ENCODE data around the gene ANKRD65. TPM values are rescaled to one million over a fixed set of nuclear protein-coding genes. Genes with fewer than 3 reads are reported as not detected.
"Not testable (repeated sequence)": the region's sequence is repeated elsewhere in the genome, so short reads cannot be mapped to it uniquely, and the experiment has no call there.

Gene ANKRD65
- polyA plus RNA-seq, 5 donors = 22.2 to 46.8 (median 35.6) TPM

DNA sequence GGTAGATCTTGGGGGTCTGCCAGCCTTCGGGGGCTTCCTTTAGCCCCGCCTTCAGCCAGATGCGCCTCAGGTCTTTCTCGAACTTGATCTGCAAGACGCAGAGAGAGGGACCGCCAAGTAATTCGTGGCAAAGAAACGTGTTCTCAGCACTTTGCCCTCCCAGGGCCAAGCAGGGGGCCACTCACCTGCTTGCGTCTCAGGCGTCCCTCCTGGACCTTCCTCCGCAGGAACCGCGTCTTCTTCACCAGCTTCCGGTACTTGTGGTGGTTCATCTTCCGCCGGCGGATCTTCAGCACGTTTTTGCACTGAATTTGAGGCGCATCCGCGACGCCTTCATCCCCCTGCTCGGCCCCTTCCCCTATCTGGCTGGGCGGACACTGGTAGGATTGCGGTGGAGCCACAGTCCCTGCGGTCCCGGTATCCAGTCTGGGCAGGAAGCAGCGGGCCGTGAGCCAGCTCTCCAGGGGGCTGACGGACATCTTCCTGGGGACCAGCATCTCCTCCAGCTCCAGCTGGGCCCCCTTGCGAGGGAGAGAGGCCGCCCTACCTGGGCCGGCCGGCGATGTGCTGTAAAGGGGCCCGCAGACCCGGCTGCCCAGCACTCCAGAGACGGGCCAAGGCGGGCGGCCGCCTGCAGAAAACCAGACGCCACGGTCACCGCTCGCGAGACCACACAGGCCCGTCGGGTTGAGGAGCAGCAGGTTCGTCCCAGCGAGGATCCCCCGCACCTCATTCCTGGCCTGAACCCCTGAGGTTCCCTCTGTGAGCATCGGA lies 47.1 kb downstream of the ANKRD65 start:
- DNase-seq = no peak

DNA sequence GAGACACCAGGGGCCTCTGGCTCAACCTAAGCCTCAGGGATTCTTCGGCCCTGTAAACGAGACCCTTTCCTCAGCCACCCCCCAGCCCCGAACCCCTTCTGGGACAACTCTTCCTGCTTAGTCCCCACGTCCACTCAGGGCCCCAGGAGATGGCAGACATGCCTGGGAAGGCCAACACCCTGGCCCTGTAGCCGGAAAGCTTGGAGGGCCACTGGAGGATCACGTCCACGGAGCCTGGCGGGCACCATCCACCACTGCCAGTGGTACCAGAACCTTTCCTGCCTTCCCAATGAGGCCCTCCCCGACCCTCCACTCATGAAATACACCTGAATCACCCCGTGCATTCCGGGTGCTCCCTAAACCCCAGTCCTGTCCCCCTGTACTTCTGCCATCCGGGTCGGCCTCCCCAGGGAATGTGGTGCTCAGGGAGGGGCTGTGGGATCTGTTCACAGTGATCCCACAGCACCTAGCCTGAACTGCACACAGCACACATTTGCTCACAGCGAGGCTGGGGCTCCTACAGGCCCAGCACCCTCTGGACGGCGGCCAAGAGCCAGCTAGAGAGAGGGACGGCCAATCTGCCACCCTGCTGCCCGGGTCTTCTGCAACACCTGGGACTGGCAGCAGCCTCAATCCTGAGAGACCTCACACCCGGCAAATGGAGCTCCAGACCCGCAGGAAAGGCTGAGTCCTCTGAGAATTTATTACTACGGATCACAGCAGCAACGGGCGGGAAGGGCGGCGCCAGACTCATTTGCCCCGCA lies 47.8 kb downstream of the ANKRD65 start:
- DNase-seq = no peak

- no peak for DNase-seq
Measured at GRCh38 chr1:1371746-1372711, 49.0 kb downstream of the ANKRD65 start.

GRCh38 chr1:1371364-1371745 lies 49.7 kb downstream of the ANKRD65 start:
- DNase-seq = no peak

- DNase-seq = no peak
Measured at GRCh38 chr1:1370771-1371300, 50.2 kb downstream of the ANKRD65 start.

- not testable (repeated sequence) for DNase-seq
Measured at GRCh38 chr1:1370094-1370493, 51.0 kb downstream of the ANKRD65 start.

Other genes starting within 250 kb of the ANKRD65 start
- gene TTLL10, start 247.4 kb downstream of the ANKRD65 start, polyA plus RNA-seq (ENCODE audit: insufficient read depth in 1 of 5, insufficient read length in 5 of 5, low replicate concordance in 1 of 5) = 1 to 10 TPM in 4 of 5 donors, under 1 TPM in 1; 0.47 to 2.9 (median 1.7) TPM
- gene TNFRSF18, start 214.7 kb downstream of the ANKRD65 start, polyA plus RNA-seq (ENCODE audit: insufficient read depth in 1 of 5, insufficient read length in 5 of 5, low replicate concordance in 1 of 5) = 1 to 10 TPM in 1 of 5 donors, under 1 TPM in 4; 0.28 to 1.4 (median 0.93) TPM
- gene TNFRSF4, start 207.1 kb downstream of the ANKRD65 start, polyA plus RNA-seq (ENCODE audit: insufficient read depth in 1 of 5, insufficient read length in 5 of 5, low replicate concordance in 1 of 5) = 1 to 10 TPM; 2.0 to 5.8 (median 4.1) TPM
- 100 to 1,000 TPM in 2 of 5 donors, 10 to 100 TPM in 3; 75.3 to 125 (median 89.3) TPM for gene SDF4, start 189.3 kb downstream of the ANKRD65 start, polyA plus RNA-seq (ENCODE audit: insufficient read depth in 1 of 5, insufficient read length in 5 of 5, low replicate concordance in 1 of 5)
- gene B3GALT6, start 189.0 kb downstream of the ANKRD65 start, polyA plus RNA-seq (ENCODE audit: insufficient read depth in 1 of 5, insufficient read length in 5 of 5, low replicate concordance in 1 of 5) = 10 to 100 TPM; 13.1 to 25.0 (median 14.8) TPM
- 1 to 10 TPM in 1 of 5 donors, under 1 TPM in 4; 0.41 to 1.7 (median 0.58) TPM for gene C1QTNF12, start 174.6 kb downstream of the ANKRD65 start, polyA plus RNA-seq (ENCODE audit: insufficient read depth in 1 of 5, insufficient read length in 5 of 5, low replicate concordance in 1 of 5)
- gene UBE2J2, start 147.4 kb downstream of the ANKRD65 start, polyA plus RNA-seq (ENCODE audit: insufficient read depth in 1 of 5, insufficient read length in 5 of 5, low replicate concordance in 1 of 5) = 10 to 100 TPM; 40.4 to 69.2 (median 49.8) TPM
- gene SCNN1D, start 140.8 kb downstream of the ANKRD65 start, polyA plus RNA-seq (ENCODE audit: insufficient read depth in 1 of 5, insufficient read length in 5 of 5, low replicate concordance in 1 of 5) = 10 to 100 TPM in 1 of 5 donors, 1 to 10 TPM in 4; 3.7 to 11.2 (median 8.6) TPM
- gene ACAP3, start 113.3 kb downstream of the ANKRD65 start, polyA plus RNA-seq (ENCODE audit: insufficient read depth in 1 of 5, insufficient read length in 5 of 5, low replicate concordance in 1 of 5) = 10 to 100 TPM; 26.3 to 61.2 (median 38.8) TPM
- 10 to 100 TPM in 1 of 5 donors, 1 to 10 TPM in 4; 4.6 to 12.3 (median 6.4) TPM for gene PUSL1, start 112.7 kb downstream of the ANKRD65 start, polyA plus RNA-seq (ENCODE audit: insufficient read depth in 1 of 5, insufficient read length in 5 of 5, low replicate concordance in 1 of 5)
- gene INTS11, start 96.6 kb downstream of the ANKRD65 start, polyA plus RNA-seq (ENCODE audit: insufficient read depth in 1 of 5, insufficient read length in 5 of 5, low replicate concordance in 1 of 5) = 100 to 1,000 TPM; 102 to 144 (median 126) TPM
- 10 to 100 TPM in 4 of 5 donors, 1 to 10 TPM in 1; 9.4 to 22.0 (median 12.4) TPM for gene CPTP, start 96.5 kb downstream of the ANKRD65 start, polyA plus RNA-seq (ENCODE audit: insufficient read depth in 1 of 5, insufficient read length in 5 of 5, low replicate concordance in 1 of 5)
- under 1 TPM; 0.24 to 0.88 (median 0.49) TPM for gene TAS1R3, start 90.0 kb downstream of the ANKRD65 start, polyA plus RNA-seq (ENCODE audit: insufficient read depth in 1 of 5, insufficient read length in 5 of 5, low replicate concordance in 1 of 5)
- 10 to 100 TPM; 19.5 to 51.3 (median 29.9) TPM for gene DVL1, start 71.9 kb downstream of the ANKRD65 start, polyA plus RNA-seq (ENCODE audit: insufficient read depth in 1 of 5, insufficient read length in 5 of 5, low replicate concordance in 1 of 5)
- gene MXRA8, start 62.7 kb downstream of the ANKRD65 start, polyA plus RNA-seq (ENCODE audit: insufficient read depth in 1 of 5, insufficient read length in 5 of 5, low replicate concordance in 1 of 5) = 100 to 1,000 TPM; 108 to 164 (median 155) TPM
- 10 to 100 TPM; 36.5 to 88.5 (median 46.3) TPM for gene AURKAIP1, start 46.1 kb downstream of the ANKRD65 start, polyA plus RNA-seq (ENCODE audit: insufficient read depth in 1 of 5, insufficient read length in 5 of 5, low replicate concordance in 1 of 5)
- 100 to 1,000 TPM; 256 to 387 (median 327) TPM for gene CCNL2, start 21.9 kb downstream of the ANKRD65 start, polyA plus RNA-seq (ENCODE audit: insufficient read depth in 1 of 5, insufficient read length in 5 of 5, low replicate concordance in 1 of 5)
- gene MRPL20, start 14.0 kb downstream of the ANKRD65 start, polyA plus RNA-seq (ENCODE audit: insufficient read depth in 1 of 5, insufficient read length in 5 of 5, low replicate concordance in 1 of 5) = 100 to 1,000 TPM in 3 of 5 donors, 10 to 100 TPM in 2; 88.3 to 150 (median 104) TPM
- 100 to 1,000 TPM in 1 of 5 donors, 10 to 100 TPM in 4; 39.8 to 147 (median 63.9) TPM for gene VWA1, start 14.4 kb upstream of the ANKRD65 start, polyA plus RNA-seq (ENCODE audit: insufficient read depth in 1 of 5, insufficient read length in 5 of 5, low replicate concordance in 1 of 5)
- gene ATAD3C, start 28.4 kb upstream of the ANKRD65 start, polyA plus RNA-seq (ENCODE audit: insufficient read depth in 1 of 5, insufficient read length in 5 of 5, low replicate concordance in 1 of 5) = 1 to 10 TPM; 2.1 to 4.0 (median 3.3) TPM
- 10 to 100 TPM; 13.1 to 23.5 (median 14.8) TPM for gene ATAD3B, start 50.5 kb upstream of the ANKRD65 start, polyA plus RNA-seq (ENCODE audit: insufficient read depth in 1 of 5, insufficient read length in 5 of 5, low replicate concordance in 1 of 5)
- 10 to 100 TPM; 13.8 to 31.6 (median 18.3) TPM for gene ATAD3A, start 90.9 kb upstream of the ANKRD65 start, polyA plus RNA-seq (ENCODE audit: insufficient read depth in 1 of 5, insufficient read length in 5 of 5, low replicate concordance in 1 of 5)
- gene TMEM240, start 119.3 kb upstream of the ANKRD65 start, polyA plus RNA-seq (ENCODE audit: insufficient read depth in 1 of 5, insufficient read length in 5 of 5, low replicate concordance in 1 of 5) = 1 to 10 TPM; 3.8 to 8.1 (median 4.5) TPM
- 10 to 100 TPM; 61.9 to 99.7 (median 71.7) TPM for gene SSU72, start 153.6 kb upstream of the ANKRD65 start, polyA plus RNA-seq (ENCODE audit: insufficient read depth in 1 of 5, insufficient read length in 5 of 5, low replicate concordance in 1 of 5)
- 1 to 10 TPM; 1.5 to 3.9 (median 1.7) TPM for gene FNDC10, start 178.9 kb upstream of the ANKRD65 start, polyA plus RNA-seq (ENCODE audit: insufficient read depth in 1 of 5, insufficient read length in 5 of 5, low replicate concordance in 1 of 5)
- gene MIB2, start 194.2 kb upstream of the ANKRD65 start, polyA plus RNA-seq (ENCODE audit: insufficient read depth in 1 of 5, insufficient read length in 5 of 5, low replicate concordance in 1 of 5) = 100 to 1,000 TPM in 1 of 5 donors, 10 to 100 TPM in 4; 33.2 to 126 (median 58.6) TPM
- 100 to 1,000 TPM in 1 of 5 donors, 10 to 100 TPM in 4; 28.4 to 125 (median 60.5) TPM for gene MMP23B, start 210.9 kb upstream of the ANKRD65 start, polyA plus RNA-seq (ENCODE audit: insufficient read depth in 1 of 5, insufficient read length in 5 of 5, low replicate concordance in 1 of 5)
- 10 to 100 TPM; 31.8 to 45.6 (median 42.0) TPM for gene CDK11B, start 237.7 kb upstream of the ANKRD65 start, polyA plus RNA-seq (ENCODE audit: insufficient read depth in 1 of 5, insufficient read length in 5 of 5, low replicate concordance in 1 of 5)

Measured in right lung (tissue), 5 donors.